NCI-H774 (cell line): Measurements from ENCODE around the gene KANK4.

Experiments
- DNase-seq: peaks from one replicate; lab custom pipeline; 2025; lab: John Stamatoyannopoulos, UW

KANK4 gene

GRCh38 chr1:62207187-62207586 lies 112.0 kb downstream of the KANK4 start:
- no peak for DNase-seq

- DNase-seq: no peak
Measured at GRCh38 chr1:62198781-62199125, 120.5 kb downstream of the KANK4 start.

- no peak for DNase-seq
Measured at GRCh38 chr1:62198069-62198780, 121.0 kb downstream of the KANK4 start.

- DNase-seq: no peak
Measured at GRCh38 chr1:62196086-62196690, 123.0 kb downstream of the KANK4 start.

GRCh38 chr1:62194651-62195544 lies 124.3 kb downstream of the KANK4 start, which contains the start of gene L1TD1:
TSS of gene L1TD1 (plus strand) at chr1:62194849. CDS start at chr1:62206629, 11,780 bp downstream.
- DNase-seq: no peak

- no peak for DNase-seq
Measured at GRCh38 chr1:62188111-62188510, 131.1 kb downstream of the KANK4 start.

- DNase-seq: no peak
Measured at GRCh38 chr1:62187548-62187947, 131.7 kb downstream of the KANK4 start.
